Measurements from ENCODE around the gene OASL. TPM values are rescaled to one million over a fixed set of nuclear protein-coding genes. Genes with fewer than 3 reads are reported as not detected.
A peak's percentile ranks its signal among the peaks of the same experiment; 100 is the strongest.

OASL gene
- total and polyA plus RNA-seq, 9 of the 15 experiments (the other 6 are each of a cell fraction or from before 2014, with no cell fraction given) = 0.14 TPM; not detected in 8

DNA sequence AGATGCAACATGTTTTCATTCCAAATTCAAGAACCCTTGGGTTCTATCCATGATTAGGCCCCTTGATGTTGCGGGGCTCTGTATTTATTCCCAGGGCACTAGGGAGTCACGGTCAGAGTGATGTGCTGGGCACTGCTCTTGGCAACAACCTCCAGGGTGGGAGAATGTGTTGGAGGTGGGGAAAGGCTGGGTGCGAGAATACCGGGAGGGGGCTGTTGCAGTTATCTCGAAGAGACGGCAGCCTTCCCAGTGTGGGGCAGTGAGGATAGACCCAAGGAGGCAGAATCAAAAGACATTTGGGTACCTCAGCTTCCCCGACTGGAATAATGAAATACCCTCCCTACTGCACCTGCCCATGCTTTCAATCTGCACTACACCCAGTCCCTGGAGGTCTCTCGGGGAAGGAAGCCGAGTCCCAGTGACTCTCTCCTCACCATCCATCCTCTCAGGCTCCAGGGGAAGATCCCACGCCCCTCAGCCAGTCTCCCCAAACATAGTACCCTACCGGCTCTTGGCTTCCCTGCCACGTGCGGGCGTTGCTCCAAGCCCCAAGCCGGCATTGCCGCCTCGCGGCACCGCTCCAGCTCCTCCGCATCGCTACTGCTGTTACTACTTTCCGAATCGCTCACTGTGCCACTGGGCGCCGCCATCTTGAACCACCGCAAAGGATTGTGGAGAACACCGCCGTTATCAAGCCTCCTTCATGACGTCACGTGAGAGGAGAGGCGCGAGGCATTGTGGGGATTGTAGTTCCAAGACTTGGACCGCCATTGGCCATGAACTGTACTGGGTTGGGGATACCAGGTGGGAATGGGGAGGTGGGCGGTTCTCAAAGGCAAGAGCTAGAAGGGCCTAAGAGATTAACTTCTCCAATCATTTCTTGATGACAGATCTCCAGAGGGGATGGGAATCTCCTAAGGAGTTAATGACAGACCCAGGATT, 22.9 kb downstream of the OASL start, which contains the start of gene C12orf43 (continued):
- TF ChIP-seq HDAC1 (IDR thresholded peaks at IDR 0.05) (peak in 1 of 2 experiments; percentile 98; a peak in 2 of 4 replicates), PREB (CRISPR knock-in tag; IDR thresholded peaks at IDR 0.05) (no peak), ZNF431 (CRISPR knock-in tag; IDR thresholded peaks at IDR 0.05) (no peak), GTF2E2 (tag; IDR thresholded peaks at IDR 0.05) (no peak), ZNF583 (CRISPR knock-in tag; IDR thresholded peaks at IDR 0.05) (peak; percentile 74; the same call in 1 of the 2 replicates), NFRKB (IDR thresholded peaks at IDR 0.05; ENCODE audit: low read depth) (peak; percentile 51; the same call in 1 of the 2 replicates), THRAP3 (IDR thresholded peaks at IDR 0.05; ENCODE audit: borderline replicate concordance) (no peak), BCL6 (CRISPR knock-in tag; IDR thresholded peaks at IDR 0.05) (0 out of 2 replicates have a peak, but pooled peaks have one; percentile 20), USF1 (CRISPR knock-in tag; IDR thresholded peaks at IDR 0.05) (peak; percentile 93), ARID4B (CRISPR knock-in tag; IDR thresholded peaks at IDR 0.05) (peak; percentile 89), ZNF561 (CRISPR knock-in tag; conservative IDR thresholded peaks at IDR 0.05) (no peak), HDAC8 (tag; IDR thresholded peaks at IDR 0.05) (0 out of 2 replicates have a peak, but pooled peaks have one; percentile 6), CREB1 (IDR thresholded peaks at IDR 0.05) (peak; percentile 93), CREB1 (CRISPR knock-in tag; IDR thresholded peaks at IDR 0.05) (peak; percentile 96)
- TF ChIP-seq, protein P1, sequence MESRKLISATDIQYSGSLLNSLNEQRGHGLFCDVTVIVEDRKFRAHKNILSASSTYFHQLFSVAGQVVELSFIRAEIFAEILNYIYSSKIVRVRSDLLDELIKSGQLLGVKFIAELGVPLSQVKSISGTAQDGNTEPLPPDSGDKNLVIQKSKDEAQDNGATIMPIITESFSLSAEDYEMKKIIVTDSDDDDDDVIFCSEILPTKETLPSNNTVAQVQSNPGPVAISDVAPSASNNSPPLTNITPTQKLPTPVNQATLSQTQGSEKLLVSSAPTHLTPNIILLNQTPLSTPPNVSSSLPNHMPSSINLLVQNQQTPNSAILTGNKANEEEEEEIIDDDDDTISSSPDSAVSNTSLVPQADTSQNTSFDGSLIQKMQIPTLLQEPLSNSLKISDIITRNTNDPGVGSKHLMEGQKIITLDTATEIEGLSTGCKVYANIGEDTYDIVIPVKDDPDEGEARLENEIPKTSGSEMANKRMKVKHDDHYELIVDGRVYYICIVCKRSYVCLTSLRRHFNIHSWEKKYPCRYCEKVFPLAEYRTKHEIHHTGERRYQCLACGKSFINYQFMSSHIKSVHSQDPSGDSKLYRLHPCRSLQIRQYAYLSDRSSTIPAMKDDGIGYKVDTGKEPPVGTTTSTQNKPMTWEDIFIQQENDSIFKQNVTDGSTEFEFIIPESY (CRISPR knock-in tag; IDR thresholded peaks at IDR 0.05) = 0 out of 2 replicates have a peak, but pooled peaks have one; percentile 30
- TF ChIP-seq, protein P2, sequence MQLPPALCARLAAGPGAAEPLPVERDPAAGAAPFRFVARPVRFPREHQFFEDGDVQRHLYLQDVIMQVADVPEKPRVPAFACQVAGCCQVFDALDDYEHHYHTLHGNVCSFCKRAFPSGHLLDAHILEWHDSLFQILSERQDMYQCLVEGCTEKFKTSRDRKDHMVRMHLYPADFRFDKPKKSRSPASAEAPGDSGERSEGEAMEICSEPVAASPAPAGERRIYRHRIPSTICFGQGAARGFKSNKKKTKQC (CRISPR knock-in tag; IDR thresholded peaks at IDR 0.05) = peak; percentile 34; the same call in 1 of the 2 replicates
